NCI-H2171 (cell line): ENCODE measurements around the gene FAM222B.
"Not testable (repeated sequence)": the region's sequence is repeated elsewhere in the genome, so short reads cannot be mapped to it uniquely, and the experiment has no call there.

Experiments used
- DNase-seq: peaks from one replicate; lab custom pipeline; 2025; lab: John Stamatoyannopoulos, UW

The FAM222B gene

GRCh38 chr17:28871056-28871579 lies 28.5 kb upstream of the FAM222B start:
- no peak for DNase-seq

GRCh38 chr17:28867276-28867675 lies 24.7 kb upstream of the FAM222B start:
- no peak for DNase-seq

GRCh38 chr17:28865946-28866752 lies 23.6 kb upstream of the FAM222B start:
- no peak for DNase-seq

- DNase-seq: no peak
Measured at GRCh38 chr17:28864991-28865849, 22.6 kb upstream of the FAM222B start.

- no peak for DNase-seq
Measured at GRCh38 chr17:28863953-28864352, 21.4 kb upstream of the FAM222B start.

GRCh38 chr17:28862561-28862960 lies 20.0 kb upstream of the FAM222B start:
- DNase-seq: no peak

GRCh38 chr17:28861393-28862203 lies 19.0 kb upstream of the FAM222B start:
- DNase-seq: no peak

GRCh38 chr17:28860363-28860808 lies 17.8 kb upstream of the FAM222B start:
- DNase-seq: no peak

GRCh38 chr17:28858801-28859355 lies 16.3 kb upstream of the FAM222B start:
- DNase-seq: no peak

GRCh38 chr17:28857905-28858800 lies 15.6 kb upstream of the FAM222B start:
- no peak for DNase-seq

GRCh38 chr17:28856028-28856574 lies 13.5 kb upstream of the FAM222B start:
- no peak for DNase-seq

- no peak for DNase-seq
Measured at GRCh38 chr17:28855336-28855679, 12.7 kb upstream of the FAM222B start.

- DNase-seq: peak; percentile 88
Measured at GRCh38 chr17:28854457-28855335, 12.1 kb upstream of the FAM222B start, which contains the start of gene ERAL1. TSS of gene ERAL1 (plus strand) at chr17:28855016. CDS start at chr17:28855035, 19 bp downstream.

- no peak for DNase-seq
Measured at GRCh38 chr17:28853295-28853694, 10.7 kb upstream of the FAM222B start.

- no peak for DNase-seq
Measured at GRCh38 chr17:28849281-28849680, 6.7 kb upstream of the FAM222B start.

GRCh38 chr17:28848667-28849066 lies 6.1 kb upstream of the FAM222B start:
- DNase-seq: not testable (repeated sequence)

- DNase-seq: not testable (repeated sequence)
Measured at GRCh38 chr17:28846699-28847098, 4.1 kb upstream of the FAM222B start.

GRCh38 chr17:28846231-28846630 lies 3.6 kb upstream of the FAM222B start:
- no peak for DNase-seq

- DNase-seq: no peak
Measured at GRCh38 chr17:28843816-28844148, 1.2 kb upstream of the FAM222B start.
